ENCODE data around the gene RAB39B.

The RAB39B gene

GRCh38 chrX:155215443-155216178 is 48.7 kb downstream of the RAB39B start:
- no peak for DNase-seq

- no peak for DNase-seq
Measured at GRCh38 chrX:155213731-155214130, 50.6 kb downstream of the RAB39B start.

- no peak for DNase-seq
Measured at GRCh38 chrX:155211208-155211607, 53.1 kb downstream of the RAB39B start.

Data from NCI-H1930 (cell line).